CD8-positive, alpha-beta memory T cell (primary cell): ENCODE results near the gene HNRNPA2B1. TPM values are rescaled to one million over a fixed set of nuclear protein-coding genes. Genes with fewer than 3 reads are reported as not detected.

Experiments used
- CTCF ChIA-PET: fragments of 350-600 bp; sonication (Branson Sonifier 250); formaldehyde crosslinking; loops from one replicate; lab custom pipeline; 2021; ENCODE audit warnings: antibody characterized with exemption; lab: Charles Lee
- POLR2A ChIA-PET: fragments of 350-600 bp; sonication (Branson Sonifier 250); formaldehyde crosslinking; loops from one replicate; lab custom pipeline; 2021; ENCODE audit warnings: antibody characterized with exemption; lab: Charles Lee
- DNase-seq, 5 donors: peaks; one replicate each; pipeline versions ENCODE4 v3.0.0 to v3.0.0-alpha.2; 2020 to 2022; ENCODE audit warnings: mixed read lengths in 1 of 5
- H3K27ac ChIP-seq: one replicate; pipeline ENCODE4 v1.7.0; 2013; ENCODE audit warnings: low read depth, mild to moderate bottlenecking, low read length, moderate library complexity
- H3K27me3 ChIP-seq: 2 replicates; pipeline ENCODE4 v1.7.0; 2013; ENCODE audit warnings: low read length, mild to moderate bottlenecking; ENCODE audit not compliant: insufficient read depth, poor library complexity, severe bottlenecking
- H3K36me3 ChIP-seq: 2 replicates; pipeline ENCODE4 v1.7.0; 2013; ENCODE audit warnings: mild to moderate bottlenecking, low read length, moderate library complexity; ENCODE audit not compliant: insufficient read depth
- H3K4me1 ChIP-seq: 2 replicates; pipeline ENCODE4 v1.7.0; 2013; ENCODE audit warnings: mild to moderate bottlenecking, low read length, moderate library complexity; ENCODE audit not compliant: insufficient read depth
- H3K4me3 ChIP-seq: 2 replicates; pipeline ENCODE4 v1.7.0; 2013; ENCODE audit warnings: mild to moderate bottlenecking, low read length
- H3K9me3 ChIP-seq: 2 replicates; pipeline ENCODE4 v1.7.0; 2013; ENCODE audit warnings: mild to moderate bottlenecking, low read length
- H3K27ac Mint-ChIP-seq, 8 donors: one replicate each; pipeline ENCODE4 v1.8.0; 2020 to 2021; ENCODE audit warnings: mixed read lengths in 8 of 8, mild to moderate bottlenecking in 6 of 8, inconsistent platforms in 3 of 8, moderate library complexity in 3 of 8
- H3K27me3 Mint-ChIP-seq, 2 donors: one replicate each; pipeline ENCODE4 v1.8.0; 2020 to 2021; ENCODE audit warnings: mixed read lengths in 2 of 2, mild to moderate bottlenecking in 1 of 2, moderate library complexity in 1 of 2
- H3K36me3 Mint-ChIP-seq, 3 donors: one replicate each; pipeline ENCODE4 v1.8.0; 2020 to 2021; ENCODE audit warnings: mixed read lengths in 3 of 3, inconsistent platforms in 1 of 3, mild to moderate bottlenecking in 1 of 3
- H3K4me1 Mint-ChIP-seq, 3 donors: one replicate each; pipeline ENCODE4 v1.8.0; 2020 to 2021; ENCODE audit warnings: mixed read lengths in 3 of 3, inconsistent platforms in 1 of 3, mild to moderate bottlenecking in 1 of 3
- H3K4me3 Mint-ChIP-seq, 7 donors: one replicate each; pipeline ENCODE4 v1.8.0; 2020 to 2021; ENCODE audit warnings: mixed read lengths in 7 of 7, mild to moderate bottlenecking in 6 of 7, moderate library complexity in 4 of 7, inconsistent platforms in 2 of 7
- H3K9me3 Mint-ChIP-seq, 5 donors: one replicate each; pipeline ENCODE4 v1.8.0; 2020 to 2022; ENCODE audit warnings: mixed read lengths in 5 of 5, mild to moderate bottlenecking in 3 of 5, moderate library complexity in 2 of 5, inconsistent platforms in 1 of 5
- polyA plus RNA-seq: library from polyadenylated mRNA; unstranded; fragments of 300-500 nt; fragmentation: Illumina TruSeq; gene quantifications from one replicate; pipeline ENCODE4 v1.2.3, GENCODE V29; 2021
- total RNA-seq, 2 experiments: library from RNA; stranded (reverse); gene quantifications; one replicate each; pipeline ENCODE4 v1.2.3, GENCODE V29; 2021

The HNRNPA2B1 gene
- total and polyA plus RNA-seq, 3 experiments from 2014 or later: 742 to 966 (median 950) TPM

- Mint-ChIP-seq H3K27ac (peak overlapping the region; percentile 2 to 96 (median 79)), H3K9me3 (no peaks in the 10 kb centered on the region), H3K27me3 (no peaks in the 10 kb centered on the region), H3K36me3 (peaks cover 0 to 3% (median 2%) of the 10 kb centered on the region in 3 donors), H3K4me1 (peaks cover 39 to 70% (median 59%) of the 10 kb centered on the region in 3 donors), H3K4me3 (no peak overlapping the region)
- Histone ChIP-seq H3K9me3 (no peaks in the 10 kb centered on the region), H3K4me1 (peaks cover 38% of the 10 kb centered on the region), H3K36me3 (no peaks in the 10 kb centered on the region), H3K4me3 (no peak overlapping the region), H3K27ac (no peak overlapping the region), H3K27me3 (no peaks in the 10 kb centered on the region)
- CTCF ChIA-PET: interaction anchor here (1.4 to 1.7 kb wide), 2 partner anchors 22 to 69 kb away, joined by 4 read pairs; no protein-coding TSS in a partner anchor
- POLR2A ChIA-PET: interaction anchor here (1.2 kb wide), 1 partner anchor 39 kb away, joined by 3 read pairs; no protein-coding TSS in a partner anchor
- DNase-seq: no peak
Observed at GRCh38 chr7:26159243-26159642, 41.3 kb downstream of the HNRNPA2B1 start.

GRCh38 chr7:26157520-26158105 is 42.9 kb downstream of the HNRNPA2B1 start:
- CTCF ChIA-PET: interaction anchor here (0.8 to 2.1 kb wide), 9 partner anchors 9 to 265 kb away, joined by 3 to 9 read pairs (median 3); partner anchors contain the start of gene CBX3
- H3K36me3 Mint-ChIP-seq: peaks cover 0 to 5% (median 2%) of the 10 kb centered on the region in 3 donors
- peak overlapping the region in 6 of 7 donors; percentile 12 to 99 (median 32) for H3K4me3 Mint-ChIP-seq
- no peaks in the 10 kb centered on the region for H3K36me3 ChIP-seq
- H3K4me3 ChIP-seq: no peak overlapping the region
- peaks cover 52% of the 10 kb centered on the region for H3K4me1 ChIP-seq
- H3K27me3 Mint-ChIP-seq: no peaks in the 10 kb centered on the region
- no peaks in the 10 kb centered on the region for H3K9me3 ChIP-seq
- DNase-seq: no peak
- POLR2A ChIA-PET: interaction anchor here (1.2 kb wide), 1 partner anchor 35 kb away, joined by 3 read pairs; no protein-coding TSS in a partner anchor
- H3K9me3 Mint-ChIP-seq: no peaks in the 10 kb centered on the region
- no peak overlapping the region for H3K27ac ChIP-seq
- no peaks in the 10 kb centered on the region for H3K27me3 ChIP-seq
- H3K4me1 Mint-ChIP-seq: peaks cover 52 to 84% (median 72%) of the 10 kb centered on the region in 3 donors
- peak overlapping the region in 7 of 8 donors; percentile 79 to 96 (median 93) for H3K27ac Mint-ChIP-seq

DNA sequence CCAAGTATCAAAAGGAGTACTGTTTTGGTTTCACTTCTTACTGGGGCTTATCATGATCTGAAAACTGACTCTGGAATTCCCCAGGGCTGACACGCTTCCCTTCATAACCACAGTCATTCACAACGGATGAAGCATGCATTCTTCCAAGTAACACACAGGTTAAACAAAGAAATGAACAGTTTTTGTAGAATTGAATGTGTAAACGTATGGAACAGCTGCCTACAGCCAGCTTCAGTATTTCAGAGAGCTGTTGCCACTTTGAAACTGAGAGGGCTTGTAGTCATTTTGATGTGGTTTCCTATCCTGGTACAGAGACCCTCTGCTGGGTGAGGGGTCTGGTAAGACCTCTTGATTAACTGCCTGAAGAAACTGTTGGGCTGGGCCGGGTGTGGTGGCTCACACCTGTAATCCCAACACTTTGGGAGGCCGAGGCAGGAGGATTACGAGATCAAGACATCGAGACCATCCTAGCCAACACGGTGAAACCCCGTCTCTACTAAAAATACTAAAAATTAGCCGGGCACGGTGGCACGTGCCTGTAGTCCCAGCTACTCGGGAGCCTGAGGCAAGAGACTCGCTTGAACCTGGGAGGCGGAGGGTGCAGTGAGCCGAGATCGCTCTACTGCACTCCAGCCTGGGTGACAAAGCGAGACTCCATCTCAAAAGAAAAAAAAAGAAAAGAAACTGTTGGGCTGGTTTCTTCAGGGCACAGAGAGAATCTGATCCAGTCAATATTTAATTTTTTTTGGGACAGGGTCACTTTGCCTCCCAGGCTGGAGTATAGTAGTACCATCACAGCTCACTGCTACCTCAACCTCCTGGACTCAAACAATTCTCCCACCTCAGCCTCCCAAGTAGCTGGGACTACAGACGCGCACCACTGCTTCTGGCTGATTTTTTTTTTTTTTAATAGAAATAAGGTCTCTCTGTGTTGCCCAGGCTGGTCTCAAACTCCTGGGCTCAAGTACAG is 43.8 kb downstream of the HNRNPA2B1 start:
- H3K27me3 ChIP-seq: no peaks in the 10 kb centered on the region
- Mint-ChIP-seq H3K27ac (peak overlapping the region; percentile 78 to 96 (median 93)), H3K4me3 (peak overlapping the region; percentile 68 to 99 (median 79)), H3K4me1 (peaks cover 54 to 82% (median 74%) of the 10 kb centered on the region in 3 donors), H3K9me3 (no peaks in the 10 kb centered on the region), H3K36me3 (peaks cover 0 to 6% (median 2%) of the 10 kb centered on the region in 3 donors), H3K27me3 (no peaks in the 10 kb centered on the region)
- H3K27ac ChIP-seq: peak overlapping the region; percentile 59
- H3K4me1 ChIP-seq: peaks cover 53% of the 10 kb centered on the region
- H3K9me3 ChIP-seq: no peaks in the 10 kb centered on the region
- CTCF ChIA-PET: interaction anchor here (0.6 to 2.4 kb wide), 7 partner anchors 10 to 122 kb away, joined by 3 to 9 read pairs (median 5); no protein-coding TSS in a partner anchor
- POLR2A ChIA-PET: interaction anchor here (0.5 to 3.7 kb wide), 4 partner anchors 37 to 67 kb away, joined by 3 to 12 read pairs (median 4); partner anchors contain the start of gene HNRNPA2B1
- peak overlapping the region; percentile 54 for H3K4me3 ChIP-seq
- no peaks in the 10 kb centered on the region for H3K36me3 ChIP-seq
- DNase-seq: peak in 4 of 5 donors; percentile 52 to 66 (median 58)

DNA sequence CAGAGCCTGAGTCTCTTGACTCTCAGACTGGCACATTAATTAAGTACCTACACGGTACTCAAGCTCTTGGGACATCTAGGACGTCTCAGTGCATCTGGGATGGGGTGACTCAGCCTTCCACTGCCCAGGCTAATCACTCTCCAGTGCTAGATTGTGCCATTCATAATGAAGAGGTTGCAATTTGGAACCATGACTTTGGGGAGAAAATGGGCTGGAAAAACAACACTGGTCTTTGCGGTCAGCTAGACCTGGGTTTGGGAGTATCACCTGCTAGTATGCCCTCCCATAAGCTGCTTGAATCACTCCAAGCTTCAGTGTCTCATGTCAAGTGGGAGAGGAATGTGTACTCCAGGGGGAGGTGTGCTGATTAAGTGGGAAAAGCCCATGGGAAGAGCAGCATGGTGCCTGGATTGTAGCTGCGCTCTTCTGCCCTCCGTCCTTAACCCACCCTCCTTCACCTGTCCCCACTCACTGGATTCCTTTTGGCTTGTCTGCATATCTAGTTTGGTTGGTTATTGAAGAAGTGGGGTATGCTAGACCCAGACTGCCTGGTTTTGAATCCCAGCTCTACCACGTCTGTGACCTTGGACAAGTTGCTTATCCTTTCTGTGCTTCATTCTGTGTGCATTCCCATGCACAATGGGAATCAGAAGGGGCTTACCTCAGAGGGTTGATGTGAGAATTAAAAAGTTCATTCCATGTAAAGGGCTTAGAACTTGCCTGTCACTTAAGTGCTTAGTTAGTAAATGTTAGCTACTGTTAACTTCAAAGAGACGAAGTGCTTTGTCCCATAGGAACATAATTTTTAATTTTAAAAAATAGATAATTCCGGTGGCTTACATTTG is 44.8 kb downstream of the HNRNPA2B1 start:
- Histone ChIP-seq H3K4me1 (peaks cover 62% of the 10 kb centered on the region), H3K9me3 (no peaks in the 10 kb centered on the region), H3K36me3 (no peaks in the 10 kb centered on the region), H3K4me3 (peak overlapping the region; percentile 3), H3K27me3 (no peaks in the 10 kb centered on the region), H3K27ac (peak overlapping the region; percentile 59)
- Mint-ChIP-seq H3K36me3 (peaks cover 0 to 9% (median 0%) of the 10 kb centered on the region in 3 donors), H3K27me3 (no peaks in the 10 kb centered on the region), H3K9me3 (no peaks in the 10 kb centered on the region), H3K4me1 (peaks cover 64 to 88% (median 82%) of the 10 kb centered on the region in 3 donors), H3K27ac (peak overlapping the region; percentile 78 to 96 (median 93)), H3K4me3 (peak overlapping the region; percentile 68 to 99 (median 79))
- DNase-seq: no peak
- POLR2A ChIA-PET: interaction anchor here (1.0 to 3.7 kb wide), 4 partner anchors 35 to 44 kb away, joined by 3 to 12 read pairs (median 4); partner anchors contain the start of gene HNRNPA2B1
- CTCF ChIA-PET: interaction anchor here (0.6 to 2.4 kb wide), 6 partner anchors 11 to 263 kb away, joined by 3 to 9 read pairs (median 4); no protein-coding TSS in a partner anchor

- POLR2A ChIA-PET: interaction anchor here (1.0 to 3.7 kb wide), 2 partner anchors 37 to 40 kb away, joined by 3 to 12 read pairs; no protein-coding TSS in a partner anchor
- no peak overlapping the region for H3K27ac ChIP-seq
- CTCF ChIA-PET: interaction anchor here (2.1 to 2.4 kb wide), 2 partner anchors 10 to 45 kb away, joined by 5 to 8 read pairs; no protein-coding TSS in a partner anchor
Observed at GRCh38 chr7:26153823-26154783, 46.4 kb downstream of the HNRNPA2B1 start.

GRCh38 chr7:26153241-26153822 is 47.2 kb downstream of the HNRNPA2B1 start:
- peak overlapping the region; percentile 88 to 99 (median 93) for H3K4me3 Mint-ChIP-seq
- H3K27ac Mint-ChIP-seq: peak overlapping the region; percentile 81 to 96 (median 93)
- no peak for DNase-seq
- Histone ChIP-seq H3K4me3 (peak overlapping the region; percentile 72), H3K4me1 (peaks cover 56% of the 10 kb centered on the region), H3K36me3 (no peaks in the 10 kb centered on the region), H3K27ac (peak overlapping the region; percentile 15), H3K9me3 (no peaks in the 10 kb centered on the region), H3K27me3 (no peaks in the 10 kb centered on the region)
- H3K4me1 Mint-ChIP-seq: peaks cover 52 to 69% (median 64%) of the 10 kb centered on the region in 3 donors
- ChIA-PET CTCF (no interaction called here), POLR2A (interaction anchor here (1.6 to 3.7 kb wide), 2 partner anchors 14 to 41 kb away, joined by 8 to 12 read pairs; no protein-coding TSS in a partner anchor)
- H3K9me3 Mint-ChIP-seq: no peaks in the 10 kb centered on the region
- H3K36me3 Mint-ChIP-seq: peaks cover 0 to 9% (median 0%) of the 10 kb centered on the region in 3 donors
- H3K27me3 Mint-ChIP-seq: no peaks in the 10 kb centered on the region

More at GRCh38 chr7:26153823-26154783, 46.4 kb downstream of the HNRNPA2B1 start:
- Histone ChIP-seq H3K4me3 (peak overlapping the region; percentile 72), H3K27me3 (no peaks in the 10 kb centered on the region), H3K9me3 (no peaks in the 10 kb centered on the region), H3K4me1 (peaks cover 56% of the 10 kb centered on the region), H3K36me3 (no peaks in the 10 kb centered on the region)
- H3K36me3 Mint-ChIP-seq: peaks cover 0 to 9% (median 0%) of the 10 kb centered on the region in 3 donors
- peak overlapping the region; percentile 60 to 96 (median 92) for H3K27ac Mint-ChIP-seq
- H3K4me1 Mint-ChIP-seq: peaks cover 56 to 77% (median 72%) of the 10 kb centered on the region in 3 donors
- H3K4me3 Mint-ChIP-seq: peak overlapping the region; percentile 88 to 99 (median 93)
- no peak for DNase-seq
- no peaks in the 10 kb centered on the region for H3K27me3 Mint-ChIP-seq
- no peaks in the 10 kb centered on the region for H3K9me3 Mint-ChIP-seq
